H1 (cell line): ENCODE data around the gene PTGIS. TPM values are rescaled to one million over a fixed set of nuclear protein-coding genes. Genes with fewer than 3 reads are reported as not detected.

Experiments
- ATF3 ChIP-seq: IDR thresholded peaks from 2 replicates; pipeline ENCODE4 v1.6.1; 2011; ENCODE audit warnings: low read depth, mild to moderate bottlenecking, low read length; ENCODE audit not compliant: insufficient read depth
- GTF2F1 ChIP-seq: IDR thresholded peaks from 2 replicates; pipeline ENCODE4 v1.6.1; 2012; ENCODE audit warnings: low read depth, low read length, improper control_type of control experiment, borderline replicate concordance
- HDAC2 ChIP-seq, 2 experiments: fragments of 300-600 bp in 1 of 2; sonication (generic) in 1 of 2; IDR thresholded peaks; 2 replicates each; pipeline ENCODE4 v1.6.1; 2011 to 2012; ENCODE audit warnings: low read depth in 2 of 2, low read length in 2 of 2, mild to moderate bottlenecking in 2 of 2, moderate library complexity in 2 of 2, borderline replicate concordance in 1 of 2, inconsistent platforms in 1 of 2
- JUN ChIP-seq: IDR thresholded peaks from 2 replicates; pipeline ENCODE4 v1.6.1; 2011; ENCODE audit warnings: low read depth, mild to moderate bottlenecking, improper control_type of control experiment, low read length
- KDM1A ChIP-seq: fragments of 200-600, 300-600 bp; sonication (generic); IDR thresholded peaks from 2 replicates; pipeline ENCODE4 v1.7.1; 2016; ENCODE audit warnings: mild to moderate bottlenecking, low read length, borderline replicate concordance
- POLR2AphosphoS5 ChIP-seq: IDR thresholded peaks from 2 replicates; pipeline ENCODE4 v1.6.1; 2011; ENCODE audit warnings: low read depth, low read length
- RFX5 ChIP-seq: IDR thresholded peaks from 2 replicates; pipeline ENCODE4 v1.6.1; 2011; ENCODE audit warnings: low read depth, low read length, improper control_type of control experiment, borderline replicate concordance
- polyA plus RNA-seq, 7 experiments: library from polyadenylated mRNA; depleted of rRNA in 3 of 7; stranded (reverse) in 5 of 7; unstranded in 2 of 7; fragments of >200 nt in 5 of 7; fragments of 200-250 nt in 2 of 7; gene quantifications; 1 replicate in 5 of 7; 2 replicates in 1 of 7; 4 replicates in 1 of 7; pipeline versions ENCODE4 v1.2.1 to v1.2.3, GENCODE V29; 2011 to 2013; ENCODE audit warnings: missing spikeins in 2 of 7, mixed read lengths in 2 of 7
- total RNA-seq: library from RNA; stranded (reverse); fragmentation: NEBNext Ultra II Directional; extraction: Animal tissue kit (Norgen Biotek cat#: 25700); gene quantifications from 2 replicates; pipeline ENCODE4 v1.2.1, GENCODE V29; 2021

The PTGIS gene
- total and polyA plus RNA-seq, 2 of the 8 experiments (the other 6 are each of a cell fraction or from before 2014, with no cell fraction given): 29.9 to 35.5 TPM

DNA sequence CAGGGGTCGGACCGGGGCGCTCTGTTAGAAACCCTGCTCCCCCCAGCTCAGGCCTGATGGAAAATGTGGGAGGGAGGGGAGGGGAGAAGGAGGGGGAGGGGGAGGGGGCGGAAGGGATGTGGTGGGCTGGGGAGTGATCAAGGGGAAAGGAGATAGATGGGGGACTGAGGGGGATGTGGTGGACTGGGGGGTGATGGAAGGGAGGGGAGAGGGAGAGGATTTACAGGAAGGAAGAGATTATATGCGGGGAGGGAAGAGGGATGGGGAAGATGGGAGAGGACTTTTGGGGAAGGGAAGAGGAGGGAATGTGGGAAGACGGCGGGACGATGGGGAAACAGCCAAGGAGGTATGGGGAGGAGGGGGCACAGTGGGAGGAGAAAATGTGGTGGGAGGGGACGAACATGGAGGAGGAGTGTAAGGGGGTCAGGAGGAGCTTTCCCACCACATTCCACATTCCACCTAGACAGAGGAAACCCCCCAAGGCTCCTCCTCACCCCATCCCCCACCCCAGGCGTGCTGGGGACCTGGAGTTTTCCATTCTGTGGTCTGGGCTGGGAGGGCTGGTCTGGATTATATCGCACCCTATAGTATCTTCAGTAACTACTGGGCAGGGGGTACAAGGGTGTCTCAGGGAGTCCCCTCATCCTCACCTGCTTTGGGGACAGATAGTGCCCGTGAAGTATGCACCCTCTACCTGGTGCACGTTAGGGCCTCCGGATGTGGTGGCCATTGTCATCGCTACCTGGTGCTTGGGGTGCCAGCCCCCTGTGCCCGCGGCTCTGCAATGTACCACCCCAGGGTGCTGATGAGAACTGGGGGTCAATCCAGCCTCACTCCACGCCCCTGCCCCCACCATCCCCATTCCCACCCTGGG is 578 bp upstream of the PTGIS start (continued):
- TF ChIP-seq ATF3 (no peak), KDM1A (no peak; the same call in 1 of the 2 replicates), RFX5 (no peak), POLR2AphosphoS5 (peak; percentile 73), GTF2F1 (no peak), JUN (no peak), HDAC2 (IDR thresholded peaks at IDR 0.05; ENCODE audit: borderline replicate concordance in 1 of 2, low read depth in 2 of 2, low read length in 2 of 2) (no peak)
